Prostate gland (tissue), 2 donors: ENCODE data around the gene ZC3H15.
"Not testable (repeated sequence)": the region's sequence is repeated elsewhere in the genome, so short reads cannot be mapped to it uniquely, and the experiment has no call there.

Experiments used
- POLR2A ChIP-seq: fragments of 450-650 bp; IDR thresholded peaks from one replicate; pipeline ENCODE4 v1.6.1; 2016; ENCODE audit warnings: antibody characterized with exemption, mild to moderate bottlenecking
- POLR2AphosphoS5 ChIP-seq: sonication (generic); formaldehyde crosslinking; IDR thresholded peaks from one replicate; pipeline ENCODE4 v1.6.1; 2017; ENCODE audit warnings: antibody characterized with exemption
- TF ChIP-seq, protein P1 (sequence below), 4 experiments: fragments of 200-600 bp in 2 of 4; fragments of 450-650 bp in 2 of 4; sonication (generic) in 2 of 4; IDR thresholded peaks; 1 replicate in 3 of 4; 2 replicates in 1 of 4; pipeline ENCODE4 v1.5.1; 2016 to 2019; ENCODE audit warnings: antibody characterized with exemption in 4 of 4, mild to moderate bottlenecking in 2 of 4, moderate library complexity in 2 of 4

DNA sequence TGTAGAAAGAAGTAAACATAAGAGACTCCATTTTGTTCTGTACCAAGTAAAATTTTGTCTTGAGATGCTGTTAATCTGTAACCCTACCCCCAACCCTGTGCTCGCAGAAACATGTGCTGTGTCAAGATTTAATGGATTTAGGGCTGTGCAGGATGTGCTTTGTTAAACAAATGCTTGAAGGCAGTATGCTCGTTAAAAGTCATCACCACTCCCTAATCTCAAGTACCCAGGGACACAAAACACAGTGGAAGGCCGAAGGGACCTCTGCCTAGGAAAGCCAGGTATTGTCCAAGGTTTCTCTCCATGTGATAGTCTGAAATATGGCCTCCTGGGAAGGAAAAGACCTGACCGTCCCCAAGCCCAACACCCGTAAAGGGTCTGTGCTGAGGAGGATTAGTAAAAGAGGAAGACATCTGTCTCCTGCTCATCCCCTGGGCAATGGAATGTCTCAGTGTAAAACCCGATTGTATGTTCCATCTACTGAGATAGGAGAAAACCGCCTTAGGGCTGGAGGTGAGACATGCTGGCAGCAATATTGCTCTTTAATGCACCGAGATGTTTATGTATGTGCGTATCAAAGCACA lies 35.6 kb downstream of the ZC3H15 start:
- not testable (repeated sequence) for TF ChIP-seq POLR2A, POLR2AphosphoS5
- TF ChIP-seq, protein P1, sequence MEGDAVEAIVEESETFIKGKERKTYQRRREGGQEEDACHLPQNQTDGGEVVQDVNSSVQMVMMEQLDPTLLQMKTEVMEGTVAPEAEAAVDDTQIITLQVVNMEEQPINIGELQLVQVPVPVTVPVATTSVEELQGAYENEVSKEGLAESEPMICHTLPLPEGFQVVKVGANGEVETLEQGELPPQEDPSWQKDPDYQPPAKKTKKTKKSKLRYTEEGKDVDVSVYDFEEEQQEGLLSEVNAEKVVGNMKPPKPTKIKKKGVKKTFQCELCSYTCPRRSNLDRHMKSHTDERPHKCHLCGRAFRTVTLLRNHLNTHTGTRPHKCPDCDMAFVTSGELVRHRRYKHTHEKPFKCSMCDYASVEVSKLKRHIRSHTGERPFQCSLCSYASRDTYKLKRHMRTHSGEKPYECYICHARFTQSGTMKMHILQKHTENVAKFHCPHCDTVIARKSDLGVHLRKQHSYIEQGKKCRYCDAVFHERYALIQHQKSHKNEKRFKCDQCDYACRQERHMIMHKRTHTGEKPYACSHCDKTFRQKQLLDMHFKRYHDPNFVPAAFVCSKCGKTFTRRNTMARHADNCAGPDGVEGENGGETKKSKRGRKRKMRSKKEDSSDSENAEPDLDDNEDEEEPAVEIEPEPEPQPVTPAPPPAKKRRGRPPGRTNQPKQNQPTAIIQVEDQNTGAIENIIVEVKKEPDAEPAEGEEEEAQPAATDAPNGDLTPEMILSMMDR (IDR thresholded peaks at IDR 0.05), result not testable (repeated sequence)
